GM13977 (cell line): Measurements from ENCODE around the gene CEP97.
"Not testable (repeated sequence)": the region's sequence is repeated elsewhere in the genome, so short reads cannot be mapped to it uniquely, and the experiment has no call there.

Experiments used
- DNase-seq: peaks from one replicate; pipeline ENCODE4 v3.0.0; 2012; ENCODE audit warnings: low spot score
- in situ Hi-C: fragments of 300-500 bp; cut with MboI; formaldehyde crosslinking; loops from one replicate; pipeline ENCODE4 v1.12.0; 2022; ENCODE audit warnings: low sequenced_read_pairs, low pct_unique_long_range_greater_than_20kb, mixed read lengths, inconsistent platforms; ENCODE audit not compliant: unreplicated experiment
- TF ChIP-seq, protein P1 (sequence below): IDR thresholded peaks from 2 replicates; pipeline ENCODE4 v1.5.1; 2012; ENCODE audit warnings: mild to moderate bottlenecking, control low read depth; ENCODE audit not compliant: insufficient read depth; ENCODE audit errors: extremely low read depth, missing control alignments

Gene CEP97

GRCh38 chr3:101725890-101726275 is 1.5 kb downstream of the CEP97 start:
- TF ChIP-seq, protein P1, sequence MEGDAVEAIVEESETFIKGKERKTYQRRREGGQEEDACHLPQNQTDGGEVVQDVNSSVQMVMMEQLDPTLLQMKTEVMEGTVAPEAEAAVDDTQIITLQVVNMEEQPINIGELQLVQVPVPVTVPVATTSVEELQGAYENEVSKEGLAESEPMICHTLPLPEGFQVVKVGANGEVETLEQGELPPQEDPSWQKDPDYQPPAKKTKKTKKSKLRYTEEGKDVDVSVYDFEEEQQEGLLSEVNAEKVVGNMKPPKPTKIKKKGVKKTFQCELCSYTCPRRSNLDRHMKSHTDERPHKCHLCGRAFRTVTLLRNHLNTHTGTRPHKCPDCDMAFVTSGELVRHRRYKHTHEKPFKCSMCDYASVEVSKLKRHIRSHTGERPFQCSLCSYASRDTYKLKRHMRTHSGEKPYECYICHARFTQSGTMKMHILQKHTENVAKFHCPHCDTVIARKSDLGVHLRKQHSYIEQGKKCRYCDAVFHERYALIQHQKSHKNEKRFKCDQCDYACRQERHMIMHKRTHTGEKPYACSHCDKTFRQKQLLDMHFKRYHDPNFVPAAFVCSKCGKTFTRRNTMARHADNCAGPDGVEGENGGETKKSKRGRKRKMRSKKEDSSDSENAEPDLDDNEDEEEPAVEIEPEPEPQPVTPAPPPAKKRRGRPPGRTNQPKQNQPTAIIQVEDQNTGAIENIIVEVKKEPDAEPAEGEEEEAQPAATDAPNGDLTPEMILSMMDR, result no peak
- no peak for DNase-seq
- in situ Hi-C loops, result no loop called here

- no peak for DNase-seq
Measured at GRCh38 chr3:101729586-101729985, 5.2 kb downstream of the CEP97 start.

GRCh38 chr3:101730839-101731238 is 6.4 kb downstream of the CEP97 start:
- no peak for DNase-seq
- TF ChIP-seq, protein P1, result no peak
- in situ Hi-C loops, result no loop called here

More at GRCh38 chr3:101729586-101729985, 5.2 kb downstream of the CEP97 start:
- TF ChIP-seq, protein P1, result no peak
- in situ Hi-C loops, result no loop called here

DNA sequence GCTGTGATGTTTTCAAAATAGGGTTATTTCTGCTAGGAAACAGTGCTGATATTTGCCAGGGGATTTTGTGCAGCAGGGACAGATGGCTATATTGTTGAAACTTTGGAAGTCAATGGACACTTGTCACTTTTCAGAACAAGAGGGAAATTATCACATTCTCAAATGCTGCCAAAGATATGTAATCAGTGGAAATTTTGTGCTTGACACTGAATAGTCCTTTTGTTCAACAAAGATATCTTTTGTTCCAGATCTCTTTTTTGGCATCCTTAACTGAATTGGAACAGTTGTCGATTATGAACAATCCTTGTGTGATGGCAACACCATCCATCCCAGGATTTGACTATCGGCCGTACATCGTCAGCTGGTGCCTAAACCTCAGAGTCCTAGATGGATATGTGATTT is 7.8 kb downstream of the CEP97 start:
- no peak for DNase-seq
- TF ChIP-seq, protein P1, result no peak

DNA sequence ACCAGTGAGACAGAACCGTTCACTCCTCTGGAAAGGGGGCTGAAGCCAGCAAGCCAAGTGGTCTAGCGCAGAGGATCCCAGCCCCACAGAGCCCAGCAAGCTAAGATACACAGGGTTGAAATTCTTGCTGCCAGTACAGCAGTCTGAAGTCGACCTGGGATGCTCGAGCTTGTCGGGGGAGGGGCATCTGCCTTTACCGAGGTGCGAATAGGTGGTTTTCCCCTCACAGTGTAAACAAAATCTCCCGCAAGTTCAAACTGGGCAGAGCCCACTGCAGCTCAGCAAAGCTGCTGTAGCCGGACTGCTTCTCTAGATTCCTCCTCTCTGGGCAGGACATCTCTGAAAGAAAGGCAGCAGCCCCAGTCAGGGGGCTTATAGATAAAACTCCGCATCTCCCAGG is 11.4 kb downstream of the CEP97 start:
- DNase-seq, result no peak
- in situ Hi-C loops, result no loop called here
- TF ChIP-seq, protein P1, result no peak

More for the DNA sequence above, 7.8 kb downstream of the CEP97 start:
- in situ Hi-C loops, result no loop called here

GRCh38 chr3:101741914-101742313 is 17.5 kb downstream of the CEP97 start:
- in situ Hi-C loops, DNase-seq: not testable (repeated sequence)

DNA sequence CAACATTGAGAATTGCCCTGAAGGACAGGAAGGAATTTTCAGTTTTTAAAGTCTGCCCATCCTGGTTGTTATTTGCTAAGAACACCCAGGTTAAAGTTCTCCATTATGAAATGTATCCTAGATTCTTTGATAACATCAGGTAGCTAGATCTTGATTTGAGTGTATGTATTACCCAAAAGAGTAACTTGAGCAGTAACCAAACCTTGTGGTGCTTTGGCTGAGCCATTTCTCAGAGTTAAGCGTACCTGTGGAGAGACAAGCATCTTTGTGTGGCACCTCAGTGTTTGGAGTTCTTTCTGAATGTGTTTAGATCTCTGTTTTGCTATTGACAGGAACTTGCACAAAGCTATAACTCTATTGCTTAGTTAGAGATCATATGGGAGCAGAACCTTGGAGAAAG is 20.4 kb downstream of the CEP97 start:
- TF ChIP-seq, protein P1, result no peak
- DNase-seq, result no peak
- in situ Hi-C loops, result no loop called here

DNA sequence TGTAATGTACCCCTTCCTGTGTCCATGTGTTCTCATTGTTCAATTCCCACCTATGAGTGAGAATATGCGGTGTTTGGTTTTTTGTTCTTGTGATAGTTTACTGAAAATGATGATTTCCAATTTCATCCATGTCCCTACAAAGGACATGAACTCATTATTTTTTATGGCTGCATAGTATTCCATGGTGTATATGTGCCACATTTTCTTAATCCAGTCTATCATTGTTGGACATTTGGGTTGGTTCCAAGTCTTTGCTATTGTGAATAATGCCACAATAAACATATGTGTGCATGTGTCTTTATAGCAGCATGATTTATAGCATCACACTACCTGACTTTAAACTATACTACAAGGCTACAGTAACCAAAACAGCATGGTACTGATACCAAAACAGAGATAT is 21.5 kb downstream of the CEP97 start:
- in situ Hi-C loops, DNase-seq: not testable (repeated sequence)

- in situ Hi-C loops, DNase-seq: not testable (repeated sequence)
Measured at GRCh38 chr3:101753386-101754113, 29.1 kb downstream of the CEP97 start.
